T-helper 22 cell (primary cell): ENCODE results near the gene IFNG-AS1.

Source experiments
- DNase-seq: peaks from one replicate; pipeline ENCODE4 v3.0.0-alpha.2; 2020; ENCODE audit warnings: low read depth

Gene IFNG-AS1

DNA sequence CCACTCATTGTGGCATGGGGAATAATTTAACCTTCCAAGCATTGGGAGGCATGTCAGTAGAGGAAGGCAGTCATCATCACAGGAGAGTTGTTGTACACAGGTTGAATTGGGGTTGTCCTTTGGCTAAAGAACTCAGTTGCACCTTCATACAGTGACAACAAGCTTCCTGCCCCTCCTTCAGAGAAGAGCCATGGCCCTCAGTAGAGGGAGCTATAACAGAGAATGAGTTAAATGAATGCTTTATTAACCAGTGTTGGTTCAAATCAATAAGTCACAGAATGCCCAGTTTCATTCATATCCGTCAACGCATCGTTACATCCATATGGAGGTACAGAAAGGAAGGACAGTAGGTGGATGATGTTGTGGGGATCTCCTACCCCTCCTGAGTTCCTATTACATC, 4.8 kb downstream of the IFNG-AS1 start:
- DNase-seq, result no peak

DNA sequence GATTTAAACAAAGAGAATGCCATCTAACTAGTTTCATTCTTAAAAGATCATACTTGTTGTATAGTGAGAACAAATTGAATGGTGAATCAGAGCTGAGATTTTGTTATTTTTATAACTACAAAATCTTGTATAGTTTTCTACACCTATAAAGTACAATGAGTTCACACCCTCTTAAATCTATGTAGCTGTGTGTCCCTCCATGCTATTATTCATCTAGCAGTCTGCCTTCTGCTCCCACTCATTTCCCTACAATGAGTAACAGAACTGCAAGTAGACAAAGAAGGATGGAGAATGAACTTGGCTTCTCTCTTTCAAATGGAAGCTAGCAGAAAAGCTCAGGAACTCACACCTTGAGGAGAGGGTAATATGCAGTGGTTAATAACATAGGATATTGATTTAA, 7.1 kb downstream of the IFNG-AS1 start:
- DNase-seq, result no peak

DNA sequence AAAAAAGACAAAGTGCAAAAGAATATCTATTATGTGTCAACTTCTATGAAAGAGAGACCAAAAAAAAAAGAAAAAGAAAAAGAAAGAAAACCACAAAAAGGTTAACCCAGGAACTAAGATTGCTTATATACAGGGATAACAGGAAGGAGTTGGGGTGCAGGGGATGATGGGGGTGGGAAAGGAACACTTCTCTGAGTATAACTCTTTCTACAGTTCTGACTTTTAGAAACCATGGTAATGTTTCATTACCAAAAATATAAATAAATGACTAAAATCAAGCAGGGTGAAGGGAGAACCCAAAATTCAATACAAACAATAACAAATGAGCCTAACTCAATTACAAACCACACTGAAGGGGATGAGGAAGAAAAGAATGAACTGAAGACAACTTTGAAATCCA, 9.1 kb downstream of the IFNG-AS1 start:
- no peak for DNase-seq

DNA sequence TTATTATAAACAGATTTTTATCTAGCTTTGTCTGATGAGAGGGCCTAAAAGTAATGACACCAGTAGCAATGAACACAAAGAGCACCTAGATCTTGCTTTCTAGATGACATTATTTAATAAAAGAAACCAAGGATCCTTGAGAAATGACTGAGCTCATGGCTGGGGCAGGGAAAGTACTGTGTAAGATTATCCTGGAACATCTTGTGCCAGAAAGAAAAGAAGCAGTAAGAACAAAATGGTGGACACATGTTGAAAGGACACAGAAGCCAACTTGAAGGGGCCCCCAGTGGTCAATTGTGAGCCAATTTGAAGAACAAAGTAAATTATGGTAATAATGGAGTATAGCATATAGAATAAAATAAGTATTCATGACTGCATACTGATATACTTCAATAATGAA, 10.0 kb downstream of the IFNG-AS1 start:
- no peak for DNase-seq

DNA sequence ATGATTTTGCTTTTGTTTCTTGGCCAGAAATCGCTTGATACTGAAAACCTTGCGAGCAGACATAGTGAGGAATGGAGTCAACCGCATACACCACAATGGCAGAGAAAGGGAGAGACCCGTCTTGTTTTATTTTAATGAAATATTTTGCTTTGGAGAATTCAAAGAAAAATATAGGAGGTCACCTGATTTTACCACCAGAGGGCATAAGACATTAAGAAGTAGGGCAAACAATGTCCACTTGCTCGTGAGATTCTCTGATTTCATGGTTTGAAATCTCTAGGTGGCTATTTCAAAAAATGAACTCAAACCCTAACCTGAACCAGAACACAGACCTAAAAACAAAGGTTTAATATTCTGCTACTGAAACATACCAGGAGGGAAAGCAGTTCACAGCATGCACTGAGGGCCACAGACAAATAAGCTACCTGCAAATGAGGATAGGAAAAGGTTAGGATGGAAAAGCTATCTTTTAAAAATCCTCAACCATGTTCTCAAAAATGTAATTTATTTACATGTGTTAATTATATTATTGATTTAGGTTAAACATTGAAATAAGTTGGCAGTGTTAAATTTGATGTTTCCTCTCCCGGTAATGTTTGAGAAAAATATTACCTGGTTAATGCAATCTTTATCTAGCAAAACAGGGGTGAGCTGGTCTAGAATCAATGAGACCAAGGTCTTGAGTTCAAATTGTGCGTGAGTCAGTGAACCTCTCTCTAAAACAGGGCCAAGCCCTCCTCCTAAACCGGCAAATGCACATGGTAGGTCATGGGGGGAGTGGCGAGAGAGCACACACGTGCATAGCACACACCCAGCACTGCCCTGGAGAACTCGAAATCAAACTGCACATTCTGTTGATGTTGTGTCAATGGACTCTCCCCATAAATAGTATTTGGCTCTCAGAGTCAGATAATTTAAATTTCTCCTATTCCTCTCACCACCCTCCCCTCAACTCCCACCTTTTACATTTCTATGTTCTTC, 12.5 kb downstream of the IFNG-AS1 start:
- no peak for DNase-seq

DNA sequence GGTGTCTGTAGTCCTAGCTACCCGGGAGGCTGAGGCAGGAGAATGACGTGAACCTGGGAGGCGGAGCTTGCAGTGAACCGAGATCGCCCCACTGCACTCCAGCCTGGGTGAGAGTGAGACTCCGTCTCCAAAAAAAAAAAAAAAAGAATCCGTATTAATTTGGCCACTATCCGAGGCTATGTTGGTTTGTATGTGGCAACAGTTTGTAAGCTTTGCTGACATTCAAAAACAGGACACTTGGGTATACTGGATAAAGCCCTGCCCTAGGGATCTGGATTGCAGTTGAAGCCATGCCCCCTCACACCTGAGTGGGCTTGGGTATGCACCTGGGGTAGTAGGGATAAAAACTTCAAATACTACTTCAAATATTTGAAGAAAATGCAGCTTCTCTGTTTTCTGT, 14.5 kb downstream of the IFNG-AS1 start:
- no peak for DNase-seq

DNA sequence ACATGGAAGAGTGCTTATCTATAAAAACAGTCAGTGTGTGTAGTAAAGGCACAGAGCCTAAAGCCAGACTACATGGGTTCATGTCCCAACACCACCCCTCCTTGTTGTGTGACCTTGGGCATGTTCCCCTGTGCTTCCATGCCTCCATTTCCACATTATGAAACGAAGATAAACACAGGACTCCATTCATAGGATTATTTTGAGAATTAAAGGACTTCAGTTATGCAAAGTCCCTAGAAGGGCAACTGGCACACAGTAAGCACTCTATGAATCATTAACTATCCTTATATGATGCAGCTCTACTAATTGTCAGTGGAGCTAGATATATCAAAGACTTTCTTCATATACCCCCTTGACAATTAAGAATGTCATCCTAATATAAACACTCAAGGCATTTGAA, 17.8 kb downstream of the IFNG-AS1 start:
- no peak for DNase-seq

DNA sequence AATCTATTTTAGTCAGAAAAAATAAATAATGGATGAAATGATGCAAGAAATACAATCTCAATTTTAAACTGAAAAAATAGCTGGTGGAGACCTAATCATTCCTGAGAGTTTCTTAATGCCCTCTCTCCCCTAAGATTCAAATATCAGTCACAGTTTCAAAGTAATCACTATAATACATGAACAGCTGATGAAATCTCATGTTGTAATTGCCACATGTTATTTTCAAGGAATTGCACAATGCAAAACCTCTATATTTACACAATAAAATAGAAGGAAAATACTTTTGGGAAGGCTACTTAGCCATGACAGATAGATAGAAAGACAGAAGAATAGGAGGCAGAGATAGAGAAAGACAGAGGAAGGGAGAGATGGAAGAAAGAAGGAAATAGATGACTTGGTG, 18.2 kb downstream of the IFNG-AS1 start:
- DNase-seq, result no peak

DNA sequence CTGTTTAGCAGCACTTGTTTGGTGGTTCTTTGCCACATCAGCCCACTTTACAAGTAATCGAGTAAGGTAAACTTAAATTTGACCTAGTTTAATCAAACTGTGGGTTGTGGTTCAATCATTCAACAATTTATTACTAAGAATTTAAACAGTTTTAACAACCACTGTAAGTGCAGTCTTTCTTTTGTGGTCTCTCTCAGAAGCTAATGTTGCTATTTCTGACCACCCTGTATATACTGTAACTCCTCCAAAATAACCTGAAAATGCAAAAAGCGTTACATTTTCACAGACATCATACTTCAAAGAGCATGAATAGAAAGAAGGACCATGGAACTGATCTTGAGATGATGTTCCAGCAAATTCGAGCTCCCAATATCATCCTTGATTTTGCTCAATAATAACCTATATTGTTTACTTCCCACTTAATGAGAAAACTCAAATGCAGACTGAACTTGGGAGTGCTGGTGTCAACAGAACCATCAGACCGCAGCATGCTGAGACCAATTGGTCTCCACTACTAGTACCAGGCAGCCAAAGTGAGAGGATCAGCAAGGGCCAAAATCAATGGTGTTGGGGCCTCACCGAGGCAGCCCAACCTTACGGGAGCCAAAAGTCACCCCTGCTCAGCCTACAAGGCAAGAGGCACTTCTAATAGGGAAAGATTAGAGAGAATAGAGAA, 22.1 kb downstream of the IFNG-AS1 start:
- DNase-seq, result no peak

DNA sequence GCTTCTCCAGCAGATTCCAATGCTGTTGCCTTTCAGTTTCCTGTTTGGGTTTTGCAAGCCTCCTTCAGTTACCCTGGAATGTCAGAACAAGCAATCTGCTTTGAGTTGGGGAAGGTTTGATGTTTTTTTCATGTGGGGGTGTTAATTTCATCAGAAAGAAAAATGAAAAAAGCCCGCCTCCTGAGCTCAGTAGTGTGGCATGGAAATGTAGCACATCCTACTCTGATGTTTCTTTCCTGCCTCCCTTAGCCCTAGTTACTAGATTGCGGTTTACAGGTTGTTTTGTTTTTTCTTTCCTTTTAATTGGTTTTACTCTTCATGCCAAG, 22.6 kb downstream of the IFNG-AS1 start:
- no peak for DNase-seq

DNA sequence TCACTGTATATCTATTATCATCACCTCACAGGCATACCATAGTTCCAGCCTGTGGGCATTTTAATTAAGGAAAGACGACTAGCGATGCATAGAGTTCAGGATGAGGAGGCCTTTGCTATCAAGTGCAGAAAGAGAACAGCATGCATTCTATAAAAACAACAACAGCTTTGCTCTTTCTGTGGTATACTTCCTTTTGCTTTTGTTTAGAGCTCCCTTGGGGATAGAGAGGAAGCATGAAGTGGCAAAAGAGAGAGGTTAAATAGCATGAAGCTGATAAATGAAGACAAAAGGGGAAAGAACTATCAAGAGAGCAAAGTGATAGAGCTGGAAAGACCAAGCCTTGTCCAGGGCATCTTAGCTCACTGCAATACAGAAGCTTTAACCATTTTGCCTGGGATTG, 23.5 kb downstream of the IFNG-AS1 start:
- DNase-seq, result no peak

DNA sequence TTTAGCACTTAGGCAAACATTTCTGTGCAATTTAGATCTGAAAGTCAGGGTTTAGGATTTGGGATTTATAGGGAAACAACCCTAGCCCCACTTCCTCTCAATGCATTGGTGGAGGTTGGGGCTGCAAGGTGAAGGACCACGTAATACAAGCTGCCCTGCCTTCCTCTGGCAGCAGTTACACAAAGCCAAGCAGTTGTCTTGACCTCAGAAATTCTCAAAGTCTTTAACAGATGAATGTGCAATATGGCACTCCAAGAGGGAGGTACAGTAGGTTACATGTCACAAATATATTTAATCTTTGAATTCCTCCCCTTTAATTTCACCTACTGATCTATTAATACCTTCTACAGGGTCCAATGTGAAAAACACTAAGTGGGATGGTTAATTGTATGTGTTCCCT, 23.9 kb downstream of the IFNG-AS1 start:
- no peak for DNase-seq

DNA sequence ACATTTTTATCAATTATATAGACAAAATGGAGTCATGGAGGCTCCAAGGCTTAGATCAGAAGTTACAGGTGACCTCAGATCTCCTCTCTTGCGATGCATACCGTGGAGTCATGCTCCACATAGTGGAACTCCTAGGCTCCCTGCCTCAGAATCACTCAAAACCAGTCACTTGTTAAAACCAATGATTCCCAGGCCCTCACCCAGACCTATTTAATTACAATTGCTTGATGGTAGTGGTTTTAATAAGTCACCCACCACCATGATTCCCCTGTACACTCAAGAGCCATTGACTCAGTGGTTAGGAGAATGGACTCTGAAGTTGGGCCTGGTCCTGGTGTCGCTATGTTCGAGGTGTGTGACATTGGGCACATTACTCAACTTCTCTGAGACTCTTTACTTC, 26.9 kb downstream of the IFNG-AS1 start:
- DNase-seq, result no peak

DNA sequence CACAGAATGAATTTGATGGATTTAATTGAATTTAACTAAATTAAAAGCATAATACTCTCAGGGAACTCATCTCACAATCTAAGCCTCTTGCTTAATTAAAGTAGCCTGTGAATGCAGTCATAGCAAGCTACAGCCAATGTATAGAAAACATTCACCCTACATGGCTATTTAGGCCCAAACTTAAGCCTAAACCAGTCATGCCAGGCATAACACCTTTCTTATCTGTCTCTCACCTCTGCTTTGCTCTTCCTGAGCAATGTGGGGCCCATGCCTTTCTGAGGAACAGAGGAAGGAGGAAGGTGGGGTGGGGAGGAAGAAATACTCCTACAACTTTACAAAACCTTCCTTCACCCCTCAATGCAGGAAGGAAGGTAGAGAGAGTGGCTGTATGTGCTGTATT, 29.1 kb downstream of the IFNG-AS1 start:
- DNase-seq, result no peak

DNA sequence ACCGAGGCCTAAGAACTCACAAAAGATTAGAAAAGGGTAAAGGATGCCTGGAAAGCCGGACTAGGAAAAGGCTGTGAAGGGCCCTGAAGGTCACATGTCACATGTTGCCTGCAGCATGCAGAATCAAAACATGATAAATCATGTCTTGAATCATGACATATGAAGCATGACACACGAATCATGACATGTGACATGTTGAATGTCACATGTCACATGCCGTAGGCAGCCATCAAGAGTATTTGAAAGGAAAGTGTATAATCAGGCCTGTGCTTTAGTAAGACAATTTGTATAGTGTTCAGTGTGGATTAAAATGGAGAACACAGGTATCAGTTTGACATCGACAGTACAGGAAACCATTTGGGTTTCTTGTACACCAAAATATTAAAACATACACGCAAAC, 30.8 kb downstream of the IFNG-AS1 start:
- no peak for DNase-seq

DNA sequence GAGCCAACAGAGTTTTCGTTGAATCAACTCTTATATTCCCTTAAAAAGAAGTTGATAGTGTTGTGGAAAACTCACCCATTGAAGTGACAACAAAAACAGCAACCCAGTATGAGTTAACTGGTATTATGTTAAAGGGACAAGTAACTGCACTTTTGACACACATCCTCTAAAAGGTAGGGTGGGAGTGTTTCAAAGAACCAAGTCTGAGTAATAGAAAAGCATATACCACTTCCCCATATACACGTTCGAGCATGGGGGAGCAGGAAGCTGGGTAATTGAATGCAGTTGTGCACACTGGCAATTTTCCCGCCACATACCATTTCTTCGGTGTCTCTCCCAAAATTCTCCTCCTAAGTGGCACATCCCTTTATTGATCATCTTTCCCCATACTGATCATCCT, 31.5 kb downstream of the IFNG-AS1 start:
- no peak for DNase-seq

DNA sequence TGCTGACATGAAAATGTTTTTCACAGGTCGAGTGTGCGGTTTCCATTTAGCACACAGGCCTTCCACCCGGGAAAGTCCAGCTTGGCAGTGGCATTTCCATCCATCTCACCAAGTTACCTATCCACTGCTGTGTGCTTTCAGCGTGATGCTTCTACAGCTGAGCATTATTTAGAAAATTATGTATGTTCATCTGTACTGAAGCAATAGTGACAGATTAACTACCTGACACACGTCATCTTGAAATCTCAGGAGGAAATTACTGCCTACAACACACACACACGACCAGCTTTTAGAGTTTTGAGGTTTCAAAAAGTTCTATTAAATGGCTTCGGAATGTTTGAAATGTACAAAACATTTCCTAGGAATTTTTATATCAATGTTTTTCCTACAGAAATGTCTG, 39.4 kb downstream of the IFNG-AS1 start:
- no peak for DNase-seq

DNA sequence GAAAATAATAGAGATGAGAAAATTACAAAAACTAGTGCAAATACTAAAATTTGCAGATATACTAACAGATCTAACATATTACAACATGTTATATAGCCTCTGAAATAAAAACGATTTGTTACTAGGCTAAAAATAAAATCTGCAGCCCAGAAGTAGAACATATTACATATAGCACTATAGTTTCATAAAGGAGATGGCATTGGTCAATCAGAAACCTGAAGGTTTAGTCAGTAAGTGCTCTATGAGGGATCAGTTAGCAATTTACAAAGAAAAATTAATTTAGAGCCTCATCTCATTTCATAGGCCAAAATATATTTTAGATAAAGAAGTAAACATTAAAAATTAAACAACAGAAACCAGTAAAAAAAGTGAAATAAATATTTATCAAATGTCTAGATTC, 41.0 kb downstream of the IFNG-AS1 start:
- no peak for DNase-seq

DNA sequence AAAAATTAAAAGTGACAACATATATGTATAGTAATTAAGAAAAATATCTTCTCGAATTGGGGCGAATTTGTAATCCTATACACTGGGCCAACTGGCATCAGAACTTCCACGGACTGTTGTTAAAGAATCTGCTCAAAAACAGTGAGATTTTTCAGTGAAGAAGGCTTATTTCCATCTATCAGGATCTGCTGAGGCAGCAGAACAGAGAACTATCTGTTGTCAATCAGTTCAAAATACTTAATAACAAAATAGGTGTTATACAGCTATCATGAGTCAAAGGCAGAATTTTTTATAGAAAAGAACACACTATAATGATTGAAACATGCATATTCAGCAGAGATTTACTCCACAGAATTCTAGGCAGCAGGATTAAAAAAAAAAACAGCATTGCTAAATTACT, 41.9 kb downstream of the IFNG-AS1 start:
- DNase-seq, result no peak

DNA sequence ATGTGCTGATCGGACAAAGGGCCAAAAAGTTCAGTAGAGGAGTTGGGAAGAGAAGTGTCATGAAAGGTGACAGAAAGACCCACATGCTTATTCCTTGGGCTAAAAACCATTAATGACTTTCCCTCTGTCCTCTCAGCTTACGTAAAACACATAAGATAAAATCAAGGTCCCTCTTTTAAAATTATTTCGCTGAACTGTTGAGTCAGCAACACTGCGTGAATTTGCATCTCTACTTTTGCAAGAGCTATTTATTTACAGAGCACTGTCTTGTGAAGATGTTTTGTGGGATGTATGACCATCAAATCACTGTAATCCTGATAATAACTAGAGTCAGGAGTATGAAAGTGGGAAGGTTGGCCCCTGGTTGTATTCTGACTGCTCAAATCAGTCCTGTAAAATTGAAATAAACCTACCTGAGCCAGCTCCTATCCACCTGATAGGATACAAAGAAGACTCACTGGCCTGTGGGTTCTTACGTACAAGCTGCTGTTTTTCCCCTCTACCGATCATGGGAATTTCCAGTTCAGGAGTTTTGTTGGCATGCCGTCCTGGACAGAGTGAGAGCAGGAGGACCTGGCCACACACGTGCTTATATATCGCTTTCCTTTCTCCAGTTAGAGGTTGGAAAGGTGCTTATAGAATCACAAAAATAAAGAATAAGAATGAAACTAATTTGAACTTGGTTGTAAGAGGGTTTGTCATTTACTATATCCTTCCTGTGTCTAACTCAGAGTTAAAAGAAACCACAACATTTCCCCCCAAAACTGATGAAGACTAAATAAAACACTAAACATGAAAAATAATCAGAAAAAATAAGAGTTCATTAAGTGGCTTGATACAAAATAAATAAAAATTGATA, 42.9 kb downstream of the IFNG-AS1 start:
- no peak for DNase-seq

DNA sequence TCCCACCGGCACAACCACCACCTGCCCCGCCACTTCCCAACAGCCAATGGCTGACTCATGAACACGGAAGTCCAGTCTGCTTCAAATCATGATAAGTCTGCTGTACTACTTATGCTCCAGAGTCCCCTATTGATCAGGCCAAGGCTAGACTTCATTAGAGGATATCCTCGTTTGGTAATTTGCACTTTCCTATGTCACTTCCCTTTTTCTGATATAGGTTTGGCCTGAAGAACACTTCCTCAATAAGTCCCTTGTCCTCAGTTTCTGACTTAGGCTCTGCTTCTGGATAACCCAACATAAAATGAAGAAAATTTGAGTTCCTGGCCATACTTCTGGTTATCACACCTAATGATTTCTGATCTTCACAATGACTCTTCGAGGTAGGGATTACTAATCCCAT, 45.3 kb downstream of the IFNG-AS1 start:
- DNase-seq, result no peak

DNA sequence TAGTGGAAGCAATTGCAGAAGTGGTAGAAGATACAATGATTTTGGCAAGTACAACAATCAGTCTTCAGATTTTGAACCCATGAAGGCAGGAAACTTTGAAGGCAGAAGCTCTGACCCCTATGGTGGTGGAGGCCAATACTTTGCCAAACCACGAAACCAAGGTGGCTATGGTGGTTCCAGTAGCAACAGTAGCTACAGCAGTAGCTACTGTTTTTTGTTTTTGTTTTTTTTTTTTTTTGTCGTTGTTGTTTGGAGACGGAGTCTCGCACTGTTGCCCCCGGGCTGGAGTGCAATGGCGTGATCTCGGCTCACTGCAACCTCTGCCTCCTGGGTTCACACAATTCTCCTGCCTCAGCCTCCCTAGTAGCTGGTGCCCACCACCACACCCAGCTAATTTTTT, 47.4 kb downstream of the IFNG-AS1 start:
- no peak for DNase-seq
